ENCODE results near the gene EMID1. TPM values are rescaled to one million over a fixed set of nuclear protein-coding genes. Genes with fewer than 3 reads are reported as not detected.

Gene EMID1
- total RNA-seq, 2 experiments from 2014 or later: not detected

DNA sequence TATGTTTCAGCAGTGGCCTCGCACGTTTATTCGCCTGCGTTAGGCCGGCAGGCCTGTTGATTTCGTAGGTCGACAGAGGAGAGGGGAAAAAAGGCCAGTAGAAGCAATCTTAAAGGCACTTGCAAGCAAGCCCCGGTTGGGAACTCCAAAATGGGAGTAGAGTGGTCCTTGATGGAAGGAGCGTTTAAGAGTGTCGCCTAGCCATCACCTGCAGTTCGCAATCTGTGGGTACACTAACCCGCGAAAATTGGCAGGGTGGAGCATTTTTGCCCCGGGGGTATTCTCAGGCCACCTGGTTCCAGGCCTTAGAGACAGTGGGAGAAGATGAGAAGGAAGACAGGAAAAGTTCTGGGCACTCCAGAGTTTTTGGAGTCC lies 63.5 kb downstream of the EMID1 start:
- TF ChIP-seq CTCF (IDR thresholded peaks at IDR 0.05): no peak
- ChIA-PET POLR2A (interaction anchor here (1.4 to 2.0 kb wide), 2 partner anchors 37 to 469 kb away, joined by 7 read pairs; partner anchors contain the start of genes GAS2L1 and XBP1), CTCF (interaction anchor here (1.5 kb wide), 1 partner anchor 24 kb away, joined by 4 read pairs; no protein-coding TSS in a partner anchor)
- H3K9me3 Mint-ChIP-seq: no peaks in the 10 kb centered on the region
- peak overlapping the region; percentile 98 for H3K27ac Mint-ChIP-seq
- Histone ChIP-seq H3K4me3 (ENCODE audit: low read length) (peak overlapping the region; percentile 98), H3K4me1 (ENCODE audit: insufficient read depth, low read length) (peaks cover 54% of the 10 kb centered on the region), H3K36me3 (ENCODE audit: insufficient read depth, low read length) (peaks cover 43% of the 10 kb centered on the region), H3K27ac (ENCODE audit: low read depth in 1 of 2, low read length in 2 of 2) (peak overlapping the region; percentile 96 to 97), H3K27me3 (ENCODE audit: control insufficient read depth in 1 of 2, insufficient read depth in 2 of 2, low read length in 2 of 2) (no peaks in the 10 kb centered on the region), H3K9me3 (ENCODE audit: control insufficient read depth in 1 of 2, insufficient read depth in 1 of 2, low read length in 2 of 2) (no peaks in the 10 kb centered on the region)
- peak overlapping the region; percentile 95 for H3K4me3 Mint-ChIP-seq
- peaks cover 76% of the 10 kb centered on the region for H3K4me1 Mint-ChIP-seq (ENCODE audit: low read depth)
- no peaks in the 10 kb centered on the region for H3K27me3 Mint-ChIP-seq
- DNase-seq (peak in 1 of 14 experiments; percentile 23), ATAC-seq (ENCODE audit: poor library complexity) (no peak)
- H3K36me3 Mint-ChIP-seq (ENCODE audit: low read depth): peaks cover 66% of the 10 kb centered on the region
- intact Hi-C loops (cut with DNase I, micrococcal nuclease): loop anchor here in 1 of 2 experiments (2.0 to 10.0 kb wide), 5 partner anchors 118 to 1344 kb away; partner anchors contain the start of genes AP1B1, CCDC117, THOC5 and ZNRF3

GRCh38 chr22:29269731-29270474 lies 64.2 kb downstream of the EMID1 start:
- peaks cover 73% of the 10 kb centered on the region for H3K36me3 Mint-ChIP-seq (ENCODE audit: low read depth)

More at GRCh38 chr22:29269731-29270474, 64.2 kb downstream of the EMID1 start:
- Histone ChIP-seq H3K36me3 (ENCODE audit: insufficient read depth, low read length) (peaks cover 46% of the 10 kb centered on the region), H3K4me3 (ENCODE audit: low read length) (peak overlapping the region; percentile 98), H3K9me3 (ENCODE audit: control insufficient read depth in 1 of 2, insufficient read depth in 1 of 2, low read length in 2 of 2) (no peaks in the 10 kb centered on the region), H3K27me3 (ENCODE audit: control insufficient read depth in 1 of 2, insufficient read depth in 2 of 2, low read length in 2 of 2) (no peaks in the 10 kb centered on the region), H3K27ac (ENCODE audit: low read depth in 1 of 2, low read length in 2 of 2) (no peak overlapping the region), H3K4me1 (ENCODE audit: insufficient read depth, low read length) (peaks cover 54% of the 10 kb centered on the region)
- Mint-ChIP-seq H3K4me1 (ENCODE audit: low read depth) (peaks cover 83% of the 10 kb centered on the region), H3K4me3 (peak overlapping the region; percentile 95), H3K27ac (peak overlapping the region; percentile 98), H3K9me3 (no peaks in the 10 kb centered on the region), H3K27me3 (no peaks in the 10 kb centered on the region)
- intact Hi-C loops (cut with DNase I, micrococcal nuclease): loop anchor here in 1 of 2 experiments (2.0 to 10.0 kb wide), 6 partner anchors 117 to 1345 kb away; partner anchors contain the start of genes AP1B1, CCDC117, MTMR3 and THOC5
- ATAC-seq (ENCODE audit: poor library complexity) (no peak), DNase-seq (peak in 3 of 14 experiments; percentile 4 to 31 (median 26))
- TF ChIP-seq CTCF (IDR thresholded peaks at IDR 0.05): no peak
- POLR2A ChIA-PET: interaction anchor here (0.8 to 1.0 kb wide), 2 partner anchors 14 to 334 kb away, joined by 3 to 4 read pairs; no protein-coding TSS in a partner anchor
- CTCF ChIA-PET: interaction anchor here (1.5 kb wide), 1 partner anchor 24 kb away, joined by 4 read pairs; no protein-coding TSS in a partner anchor

Data from CD4-positive, alpha-beta T cell (primary cell).